ENCODE measurements around the gene ZNF607.

ZNF607 gene

GRCh38 chr19:37654118-37654517 is 65.4 kb downstream of the ZNF607 start:
- DNase-seq (ENCODE audit: low read depth in 2 of 2) = no peak

Measured in stimulated activated CD4-positive, alpha-beta T cell treated with anti-CD3 and anti-CD28 coated beads, Interleukin-12 subunit alpha, Interleukin-12 subunit beta, amount 100 ng/mL, for 24 hours (primary cell).